GM18873 (cell line): Measurements from ENCODE around the gene BTNL9.
"Not testable (repeated sequence)": the region's sequence is repeated elsewhere in the genome, so short reads cannot be mapped to it uniquely, and the experiment has no call there.

Experiments
- ATAC-seq: cut with Tn5 transposase; IDR thresholded peaks from one replicate; pipeline ENCODE4 v1.9.1; 2021; ENCODE audit warnings: mild to moderate bottlenecking, moderate library complexity, moderate number of reproducible peaks; ENCODE audit not compliant: unreplicated experiment, low FRiP score

The BTNL9 gene

DNA sequence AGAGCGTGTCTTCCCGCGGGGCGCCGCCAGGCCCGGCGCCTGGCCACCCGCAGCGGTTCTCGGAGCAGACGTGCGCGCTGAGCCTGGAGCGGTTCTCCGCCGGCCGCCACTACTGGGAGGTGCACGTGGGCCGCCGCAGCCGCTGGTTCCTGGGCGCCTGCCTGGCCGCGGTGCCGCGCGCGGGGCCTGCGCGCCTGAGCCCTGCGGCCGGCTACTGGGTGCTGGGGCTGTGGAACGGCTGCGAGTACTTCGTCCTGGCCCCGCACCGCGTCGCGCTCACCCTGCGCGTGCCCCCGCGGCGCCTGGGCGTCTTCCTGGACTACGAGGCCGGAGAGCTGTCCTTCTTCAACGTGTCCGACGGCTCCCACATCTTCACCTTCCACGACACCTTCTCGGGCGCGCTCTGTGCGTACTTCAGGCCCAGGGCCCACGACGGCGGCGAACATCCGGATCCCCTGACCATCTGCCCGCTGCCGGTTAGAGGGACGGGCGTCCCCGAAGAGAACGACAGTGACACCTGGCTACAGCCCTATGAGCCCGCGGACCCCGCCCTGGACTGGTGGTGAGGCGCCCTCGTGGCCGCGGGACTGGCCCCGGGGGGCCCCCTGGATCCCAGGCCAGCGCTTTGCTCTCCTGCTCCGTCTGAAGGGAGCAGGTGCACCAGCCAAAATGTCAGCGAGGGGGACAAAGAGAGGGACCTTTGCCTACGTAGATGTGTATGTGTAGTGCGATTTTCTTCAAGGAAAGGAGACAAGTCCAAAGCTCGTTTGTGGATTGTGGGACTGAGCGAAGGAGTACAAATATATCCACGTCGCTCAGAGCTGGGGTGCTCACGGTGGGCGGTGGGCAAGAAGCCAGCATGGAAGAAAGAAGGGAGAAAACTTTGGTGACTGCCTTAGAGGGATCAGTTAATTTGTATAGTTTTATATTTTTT, 19.5 kb downstream of the BTNL9 start:
- no peak for ATAC-seq

DNA sequence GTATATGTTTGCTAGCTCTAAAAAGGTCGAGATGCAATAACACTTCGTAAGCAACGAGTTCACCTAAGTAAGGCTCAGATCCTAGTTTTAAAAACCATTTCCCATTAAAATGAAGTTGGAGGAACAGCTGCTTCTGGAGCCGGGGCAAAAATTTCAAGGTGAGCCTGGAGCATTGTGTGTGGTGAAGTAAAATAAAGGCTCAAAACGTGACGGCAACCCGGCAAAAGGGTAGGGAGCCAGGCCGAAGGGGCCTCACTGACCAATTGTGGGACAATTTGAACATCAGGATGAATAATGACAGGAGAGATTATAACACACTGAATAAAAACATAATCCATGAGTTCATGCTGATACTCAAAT, 20.1 kb downstream of the BTNL9 start:
- ATAC-seq, result no peak

DNA sequence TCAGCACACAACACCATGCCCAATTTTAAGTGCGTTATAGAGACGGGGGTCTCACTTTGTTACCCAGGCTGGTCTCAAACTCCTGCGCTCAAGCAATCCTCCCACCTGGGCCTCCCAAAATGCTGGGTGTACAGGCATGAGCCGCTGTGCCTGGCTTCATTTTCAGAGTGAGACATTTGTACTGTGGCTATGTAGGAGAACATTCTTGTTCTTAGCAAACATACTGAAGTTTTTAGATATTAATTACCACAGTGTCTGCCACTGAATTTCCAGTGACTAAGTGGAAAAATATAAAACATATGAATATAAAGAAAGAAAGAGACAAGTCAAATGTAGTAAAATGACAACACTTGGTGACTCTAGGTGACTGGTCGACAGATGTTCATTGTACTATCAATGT, 20.9 kb downstream of the BTNL9 start:
- ATAC-seq, result no peak

DNA sequence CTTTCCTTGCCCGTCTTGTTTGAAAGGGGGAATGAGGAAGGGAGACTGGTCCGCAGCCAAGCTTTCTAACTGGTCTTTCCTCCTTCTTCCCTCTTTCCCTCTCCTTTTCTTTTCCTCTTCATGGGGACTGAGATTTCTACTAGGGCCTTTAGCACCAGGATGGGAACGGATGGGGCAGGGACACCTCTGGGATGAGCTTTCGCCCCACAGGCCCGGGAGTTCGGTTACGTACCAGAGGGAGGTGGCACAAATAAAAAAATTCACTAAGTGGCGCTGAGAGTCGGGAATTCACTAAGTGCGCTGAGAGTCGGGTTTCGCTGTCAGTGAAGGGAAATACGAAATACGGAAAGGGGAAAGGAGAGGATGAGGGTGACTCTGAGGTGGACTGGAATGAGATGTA, 21.6 kb downstream of the BTNL9 start:
- ATAC-seq, result no peak

DNA sequence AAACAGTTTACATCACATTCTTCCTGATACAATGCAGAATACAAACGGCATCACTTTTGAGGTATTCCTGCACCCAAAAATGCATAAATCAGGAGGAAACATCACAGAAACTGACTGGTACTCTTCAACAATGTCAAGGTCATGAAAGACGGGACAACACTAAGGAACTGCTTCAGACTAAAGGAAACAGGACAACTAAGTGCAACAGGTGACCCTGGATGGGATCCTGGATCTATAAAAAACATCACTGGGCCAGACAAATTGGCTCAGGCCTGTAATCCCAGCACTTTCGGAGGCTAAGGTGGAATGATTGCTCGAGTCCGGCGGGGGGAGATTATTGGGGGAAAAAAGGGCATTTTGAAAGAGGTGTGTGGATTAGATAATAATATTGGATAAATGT, 22.6 kb downstream of the BTNL9 start:
- ATAC-seq, result no peak

DNA sequence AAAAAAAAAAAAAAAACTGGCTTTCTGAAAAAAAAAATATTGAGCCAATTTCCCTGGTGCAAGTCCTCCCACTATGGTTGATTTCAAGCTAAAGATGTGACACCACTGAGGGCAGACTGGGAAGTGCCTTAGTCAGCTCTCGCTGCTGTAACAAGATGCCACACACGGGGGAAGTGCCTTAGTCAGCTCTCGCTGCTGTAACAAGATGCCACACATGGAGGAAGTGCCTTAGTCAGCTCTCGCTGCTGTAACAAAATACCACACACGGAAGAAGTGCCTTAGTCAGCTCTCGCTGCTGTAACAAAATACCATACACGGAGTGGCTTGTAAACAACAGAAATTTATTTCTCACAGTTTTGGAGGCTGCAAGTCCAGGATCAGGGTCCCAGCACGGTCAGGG, 23.4 kb downstream of the BTNL9 start:
- ATAC-seq, result no peak

DNA sequence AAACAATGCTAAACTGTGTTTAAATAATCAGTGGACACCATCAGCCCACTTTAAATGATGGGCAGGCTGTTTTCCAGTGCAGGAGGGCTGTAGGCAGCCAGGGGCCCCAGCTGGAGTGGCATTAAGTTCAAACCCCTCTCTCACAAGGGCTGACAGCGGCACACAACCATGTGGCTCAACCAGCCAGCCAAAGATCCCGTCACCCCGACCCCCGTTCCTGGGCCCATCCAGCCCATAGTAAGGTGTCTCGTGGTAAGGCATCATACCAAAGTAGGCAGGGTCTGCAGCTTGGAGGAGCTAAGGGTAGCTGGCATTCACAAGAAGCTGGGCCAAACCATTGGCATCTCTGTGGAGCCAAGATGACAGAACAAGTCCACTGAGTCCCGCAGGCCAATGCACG, 24.9 kb downstream of the BTNL9 start:
- no peak for ATAC-seq

DNA sequence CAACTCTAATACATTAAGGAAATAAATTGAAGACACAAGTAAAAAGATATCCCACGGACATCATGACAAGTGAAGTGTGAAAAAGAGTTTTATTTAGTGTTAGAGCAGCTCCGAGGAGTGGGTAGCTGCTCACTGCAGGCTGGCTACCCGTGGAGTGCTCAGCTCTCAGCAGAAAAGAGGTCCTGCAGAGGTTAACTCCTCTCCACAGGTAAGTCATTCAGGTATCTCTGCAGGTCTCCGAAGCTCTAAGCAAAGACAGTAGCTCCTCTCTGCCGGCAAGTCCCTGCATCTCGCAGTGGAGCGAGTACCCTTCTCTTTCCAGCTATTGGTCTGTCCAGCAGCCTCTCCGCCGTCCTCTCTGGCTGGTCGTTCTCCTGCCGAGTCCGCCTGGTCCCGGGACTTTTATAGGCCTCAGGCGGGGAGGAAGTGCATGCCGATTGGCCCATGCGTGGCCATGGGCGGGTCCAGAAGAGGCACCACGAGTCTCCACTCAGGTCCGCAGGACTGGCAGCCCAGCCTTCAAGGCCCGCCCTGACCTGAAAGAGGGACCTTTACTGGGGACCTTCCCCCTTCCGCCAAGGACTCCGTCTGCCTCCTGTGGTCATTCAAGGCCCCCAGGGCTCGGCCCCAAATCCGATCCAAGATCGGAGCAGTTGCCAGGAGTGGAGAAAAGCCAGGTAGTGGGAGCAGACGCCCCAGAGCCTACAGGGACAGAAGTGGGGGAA, 29.9 kb downstream of the BTNL9 start:
- no peak for ATAC-seq

DNA sequence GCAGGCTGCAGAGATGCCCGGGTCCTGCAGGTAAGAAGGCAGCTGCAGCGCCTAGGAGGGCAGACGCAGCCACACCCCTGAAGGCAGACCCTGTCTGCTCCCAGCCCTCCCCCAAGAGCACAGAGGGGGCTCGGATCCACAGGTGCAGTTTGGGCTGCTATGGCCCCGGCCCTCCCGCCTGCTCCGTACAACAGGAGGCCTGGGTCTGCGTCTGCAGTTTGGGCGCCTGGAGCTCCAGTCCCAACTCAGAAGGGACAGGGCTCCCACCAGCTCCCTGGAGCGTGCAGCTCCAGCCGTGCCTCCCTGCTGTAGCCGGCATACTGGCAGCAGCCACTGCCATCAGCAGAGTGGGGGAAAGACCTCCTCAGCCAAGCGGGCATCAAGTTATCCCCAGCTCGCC, 30.5 kb downstream of the BTNL9 start:
- ATAC-seq, result no peak

DNA sequence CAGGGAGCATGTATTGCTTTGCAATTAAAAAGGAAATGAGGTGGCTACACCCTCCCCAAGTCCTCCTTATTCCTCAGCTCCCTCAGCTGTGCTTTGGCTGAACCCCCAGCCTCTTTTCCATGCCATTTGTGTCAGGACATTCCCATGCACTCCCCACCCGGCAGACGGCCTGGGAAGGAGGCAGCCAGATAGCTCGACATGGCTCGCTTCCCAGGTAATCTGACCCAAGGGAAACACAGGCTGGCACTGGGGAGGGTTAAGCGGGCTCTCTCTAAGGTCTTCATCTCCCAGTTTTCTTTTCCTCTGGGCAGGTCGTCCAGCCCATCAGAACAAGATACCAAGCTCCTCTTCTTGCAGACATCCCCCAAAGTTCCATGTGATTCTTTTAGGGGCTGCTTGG, 31.2 kb downstream of the BTNL9 start:
- no peak for ATAC-seq

DNA sequence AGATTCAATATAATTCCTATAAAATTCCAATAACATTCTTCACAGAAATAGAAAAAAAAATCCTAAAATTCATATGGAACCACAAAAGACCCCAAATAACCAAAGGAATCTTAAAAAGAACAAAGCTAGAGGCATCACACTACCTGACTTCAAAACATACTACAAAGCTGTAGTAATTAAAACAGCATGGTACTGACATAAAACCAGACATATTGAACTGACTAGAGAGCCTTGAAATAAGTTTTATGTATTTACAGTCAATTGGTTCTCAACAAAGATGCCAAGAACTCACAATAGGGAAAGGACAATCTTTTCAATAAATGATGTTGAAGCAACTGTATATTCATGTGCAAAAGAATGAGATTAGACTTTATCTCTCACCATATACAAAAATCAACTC, 36.9 kb downstream of the BTNL9 start:
- ATAC-seq, result no peak

DNA sequence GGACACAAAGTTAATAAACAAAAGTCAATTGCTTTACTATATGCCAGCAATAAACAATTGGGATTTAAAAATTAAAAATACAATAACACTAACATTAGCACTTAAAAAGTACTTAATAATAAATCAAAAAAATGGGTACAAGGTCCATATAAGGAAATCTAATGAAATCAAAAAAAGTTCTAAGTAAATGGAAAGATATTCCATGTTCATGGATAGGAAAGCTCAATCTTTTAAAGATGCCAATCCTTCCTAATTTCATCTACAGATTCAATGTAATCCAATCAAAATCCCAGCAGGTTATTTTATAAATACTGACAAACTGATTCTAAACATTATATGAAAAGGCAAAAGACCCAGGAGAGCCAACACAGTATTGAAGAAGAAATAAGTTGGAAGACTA, 41.9 kb downstream of the BTNL9 start:
- no peak for ATAC-seq

DNA sequence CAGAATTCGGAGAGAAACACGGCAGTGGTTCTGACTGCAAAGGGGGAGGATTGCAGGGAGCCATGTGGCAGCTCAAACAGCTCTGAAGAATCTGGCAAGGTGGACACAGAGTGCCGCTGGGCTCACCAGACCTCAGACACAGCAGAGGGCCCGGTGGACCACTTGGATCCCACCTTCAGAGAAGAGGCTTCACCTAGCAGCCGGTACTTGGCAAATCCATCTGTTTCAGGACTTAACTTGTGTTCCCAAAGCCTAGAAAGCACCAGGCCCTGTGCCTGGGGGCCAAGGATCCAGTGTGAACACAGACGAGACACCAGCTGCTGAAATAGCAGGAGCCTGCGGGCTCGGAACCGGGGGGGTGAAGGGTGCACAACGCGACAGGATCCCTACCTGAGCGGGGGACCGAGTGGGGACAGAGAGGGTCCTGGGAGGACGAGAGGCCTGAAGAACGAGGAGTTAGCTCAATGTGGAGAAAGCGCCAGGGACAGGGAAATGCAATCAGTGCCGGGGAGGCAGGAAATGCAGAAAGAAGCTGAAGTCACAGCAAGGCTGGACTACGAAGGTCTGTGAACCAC, 44.6 kb downstream of the BTNL9 start:
- ATAC-seq, result no peak

DNA sequence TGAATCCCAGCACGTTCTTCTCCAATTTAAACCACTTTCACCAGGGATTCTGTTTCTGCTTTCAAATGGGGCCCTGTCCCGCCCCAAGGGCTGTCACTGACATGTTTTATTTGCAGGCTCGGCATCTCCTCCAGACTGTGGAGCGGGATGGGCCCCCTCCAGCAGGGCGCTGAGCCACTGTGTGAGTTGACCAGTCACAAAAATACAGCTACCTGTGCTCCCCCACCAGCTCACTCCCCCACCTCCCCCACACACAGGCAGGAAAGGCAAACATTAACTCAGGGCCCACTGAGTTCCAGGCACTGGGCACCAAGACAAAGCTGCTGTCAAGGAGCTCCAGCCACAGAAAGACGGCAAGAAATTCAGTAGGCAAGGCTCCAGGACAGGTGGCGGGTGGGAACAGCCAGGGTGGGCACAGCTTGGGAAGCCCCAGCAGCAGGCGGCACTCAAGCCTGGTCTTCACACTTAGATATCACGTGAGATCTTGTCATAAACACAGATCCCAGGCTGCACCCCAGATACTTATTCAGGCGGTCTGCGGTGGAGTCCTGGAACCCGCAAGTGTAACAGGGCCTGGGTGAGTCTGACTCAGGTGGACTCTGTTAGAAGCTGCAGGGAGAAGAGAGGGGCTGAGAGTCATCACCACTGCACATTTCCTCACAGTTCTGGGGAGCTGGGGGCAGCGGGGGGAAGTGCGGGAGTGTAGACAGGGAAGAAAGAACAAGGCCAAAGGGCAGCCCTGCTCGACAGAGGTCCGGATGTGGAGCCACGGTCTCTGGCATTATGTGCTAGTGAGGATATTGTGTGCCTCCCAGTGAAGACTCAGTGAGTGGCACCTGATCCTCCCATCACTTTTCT, 46.2 kb downstream of the BTNL9 start:
- no peak for ATAC-seq

DNA sequence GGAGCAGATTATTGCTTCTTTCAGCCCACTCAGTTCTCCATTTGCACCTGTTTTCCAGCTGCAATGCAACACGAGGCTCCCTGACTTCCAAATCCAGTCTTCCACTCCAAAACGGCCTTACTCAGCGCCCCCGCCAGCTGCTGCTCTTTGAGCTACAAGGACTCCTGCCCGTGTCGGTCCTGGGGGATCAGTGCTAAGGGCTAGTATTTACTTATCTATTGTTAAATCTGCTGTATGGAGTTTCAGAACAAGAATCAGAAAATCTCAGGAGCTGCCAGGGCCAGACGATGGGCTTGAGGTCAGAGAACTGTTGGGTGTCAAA, 46.8 kb downstream of the BTNL9 start:
- ATAC-seq, result no peak

DNA sequence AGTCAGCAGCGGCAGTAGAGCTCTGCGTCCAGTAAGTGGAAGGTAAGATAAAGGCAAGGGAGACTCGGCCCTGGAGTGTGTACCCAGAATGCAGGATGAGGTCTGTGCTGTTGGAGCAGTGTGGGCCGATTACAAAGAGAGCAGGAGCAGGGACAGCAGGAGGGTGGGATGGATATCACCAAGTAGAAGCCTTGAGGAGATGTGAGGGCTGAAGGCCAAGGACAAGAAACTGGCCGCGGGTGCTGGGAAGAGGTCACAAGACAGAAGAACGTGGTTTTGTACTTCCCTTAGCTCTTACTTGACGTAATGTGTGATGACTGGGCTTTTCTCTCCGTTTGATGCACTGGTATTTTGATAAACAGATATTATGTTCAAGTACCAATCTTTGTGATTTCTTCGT, 47.2 kb downstream of the BTNL9 start:
- no peak for ATAC-seq

DNA sequence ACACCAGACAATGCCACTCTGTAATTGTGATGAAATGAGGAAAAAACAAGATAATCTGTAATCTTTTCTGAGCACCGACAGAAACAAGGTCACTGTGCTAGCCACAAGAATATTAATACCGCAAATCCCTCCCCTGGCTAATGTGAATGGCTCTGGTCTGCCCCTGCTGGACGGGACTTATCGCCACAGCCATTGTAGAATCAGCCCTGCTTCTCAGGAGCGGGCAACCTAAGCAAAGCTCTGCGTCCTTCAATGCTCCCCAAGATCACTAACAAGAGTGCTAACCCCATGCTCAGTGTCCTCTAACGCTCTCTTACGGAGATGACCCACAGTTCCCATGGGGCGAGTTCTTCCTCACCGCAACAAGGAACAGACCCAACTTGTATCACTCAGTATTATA, 48.2 kb downstream of the BTNL9 start:
- no peak for ATAC-seq

DNA sequence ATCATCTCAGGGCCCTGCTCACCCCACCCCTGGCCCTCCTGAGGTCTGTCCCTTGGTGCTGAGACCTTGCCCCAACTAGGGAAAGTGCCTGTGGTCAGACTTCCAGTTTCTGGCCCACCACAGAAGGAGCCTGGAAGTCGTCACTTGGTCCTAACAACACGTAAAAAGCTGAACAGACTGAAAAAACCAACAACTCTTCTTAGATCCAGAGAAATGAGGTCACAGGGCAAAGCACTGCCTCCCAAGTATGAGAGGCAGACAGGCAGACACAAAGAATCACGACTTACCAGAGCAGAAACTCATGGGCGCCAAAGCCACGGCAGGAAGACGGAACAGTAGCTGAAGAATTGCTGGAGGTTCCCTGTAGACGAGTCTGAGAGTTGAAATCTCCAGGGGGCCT, 52.4 kb downstream of the BTNL9 start:
- ATAC-seq, result no peak

DNA sequence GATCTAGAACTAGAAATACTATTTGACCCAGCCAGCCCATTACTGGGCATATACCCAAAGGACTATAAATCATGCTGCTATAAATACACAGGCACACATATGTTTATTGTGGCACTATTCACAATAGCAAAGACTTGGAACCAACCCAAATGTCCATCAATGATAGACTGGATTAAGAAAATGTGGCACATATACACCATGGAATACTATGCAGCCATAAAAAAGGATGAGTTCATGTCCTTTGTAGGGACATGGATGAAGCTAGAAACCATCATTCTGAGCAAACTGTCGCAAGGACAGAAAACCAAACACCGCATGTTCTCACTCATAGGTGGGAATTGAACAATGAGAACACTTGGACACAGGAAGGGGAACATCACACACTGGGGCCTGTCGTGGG, 55.1 kb downstream of the BTNL9 start:
- ATAC-seq, result not testable (repeated sequence)

DNA sequence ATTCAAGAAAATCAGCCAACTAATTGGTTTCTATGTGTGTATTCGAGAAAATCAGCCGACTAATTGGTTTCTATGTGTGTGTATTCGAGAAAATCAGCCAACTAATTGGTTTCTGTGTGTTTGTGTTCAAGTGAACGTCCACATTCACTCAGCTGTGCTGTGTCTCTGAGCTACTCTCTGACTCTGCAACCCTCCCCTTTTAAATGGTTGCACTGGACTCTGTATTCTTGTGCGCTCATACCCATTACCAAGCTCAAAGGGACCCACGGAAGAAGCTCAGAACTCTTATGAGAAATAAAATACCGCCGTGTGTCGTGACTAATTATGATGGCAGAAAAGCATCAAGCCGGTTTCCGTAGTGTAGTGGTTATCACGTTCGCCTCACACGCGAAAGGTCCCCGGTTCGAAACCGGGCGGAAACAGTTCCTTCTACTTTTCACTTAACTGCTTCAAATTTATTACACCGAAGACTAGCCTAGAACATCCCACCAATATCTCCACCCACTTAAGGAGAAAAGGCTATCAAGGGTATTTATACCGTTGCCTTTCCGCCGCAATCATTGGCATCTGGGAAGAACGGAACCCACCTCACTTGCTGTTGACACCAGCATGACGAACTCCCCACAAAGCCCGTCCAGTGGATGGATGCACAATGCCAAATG, 56.8 kb downstream of the BTNL9 start:
- not testable (repeated sequence) for ATAC-seq
